Naive B cell (primary cell): ENCODE results near the gene LDLRAD4. TPM values are rescaled to one million over a fixed set of nuclear protein-coding genes. Genes with fewer than 3 reads are reported as not detected.

ENCODE experiments used
- ATAC-seq, 2 donors: fragments of 150-1000 bp; cut with Tn5 transposase; 2 replicates each; pipeline ENCODE4 v1.10.0; 2021; ENCODE audit warnings: low read depth in 2 of 2, mild to moderate bottlenecking in 2 of 2, moderate library complexity in 2 of 2
- DNase-seq: peaks from one replicate; pipeline ENCODE4 v3.0.0; 2022
- H3K27ac Mint-ChIP-seq, 6 donors: one replicate each; pipeline ENCODE4 v1.8.0; 2020 to 2022; ENCODE audit warnings: mild to moderate bottlenecking in 6 of 6, mixed read lengths in 6 of 6, moderate library complexity in 5 of 6, inconsistent platforms in 2 of 6
- H3K27me3 Mint-ChIP-seq, 3 donors: one replicate each; pipeline ENCODE4 v1.8.0; 2021 to 2022; ENCODE audit warnings: mixed read lengths in 3 of 3, mild to moderate bottlenecking in 1 of 3
- H3K36me3 Mint-ChIP-seq, 2 donors: one replicate each; pipeline ENCODE4 v1.8.0; 2020 to 2022; ENCODE audit warnings: mixed read lengths in 2 of 2, inconsistent platforms in 1 of 2, mild to moderate bottlenecking in 1 of 2
- H3K4me1 Mint-ChIP-seq, 3 donors: one replicate each; pipeline ENCODE4 v1.8.0; 2020 to 2022; ENCODE audit warnings: mixed read lengths in 3 of 3, inconsistent platforms in 1 of 3, mild to moderate bottlenecking in 1 of 3, moderate library complexity in 1 of 3
- H3K4me3 Mint-ChIP-seq, 8 donors: one replicate each; pipeline ENCODE4 v1.8.0; 2020 to 2022; ENCODE audit warnings: mild to moderate bottlenecking in 8 of 8, mixed read lengths in 8 of 8, moderate library complexity in 8 of 8, inconsistent platforms in 2 of 8
- H3K9me3 Mint-ChIP-seq, 7 donors: one replicate each; pipeline ENCODE4 v1.8.0; 2020 to 2022; ENCODE audit warnings: mixed read lengths in 7 of 7, mild to moderate bottlenecking in 5 of 7, inconsistent platforms in 2 of 7, moderate library complexity in 1 of 7
- polyA plus RNA-seq, 6 donors: library from polyadenylated mRNA; unstranded; fragments of 300-500 nt; fragmentation: Illumina TruSeq; gene quantifications; one replicate each; pipeline ENCODE4 v1.2.3, GENCODE V29; 2021; ENCODE audit warnings: low read depth in 6 of 6

Gene LDLRAD4
- polyA plus RNA-seq, 6 donors from 2014 or later = 6.4 to 16.1 (median 9.2) TPM

GRCh38 chr18:13359210-13359609 lies 140.7 kb downstream of the LDLRAD4 start:
- DNase-seq = no peak
- peaks cover 5 to 9% (median 6%) of the 10 kb centered on the region in 3 donors for H3K4me1 Mint-ChIP-seq
- H3K9me3 Mint-ChIP-seq = no peaks in the 10 kb centered on the region
- peak overlapping the region in 3 of 6 donors; percentile 37 to 82 (median 79) for H3K27ac Mint-ChIP-seq
- peak in 1 of 2 donors; percentile 47 for ATAC-seq
- no peaks in the 10 kb centered on the region for H3K27me3 Mint-ChIP-seq
- no peaks in the 10 kb centered on the region for H3K36me3 Mint-ChIP-seq
- H3K4me3 Mint-ChIP-seq = no peak overlapping the region

GRCh38 chr18:13361431-13361830 lies 142.9 kb downstream of the LDLRAD4 start:
- Mint-ChIP-seq H3K4me3 (peak overlapping the region in 1 of 8 donors; percentile 18), H3K9me3 (no peaks in the 10 kb centered on the region), H3K4me1 (peaks cover 5 to 9% (median 6%) of the 10 kb centered on the region in 3 donors), H3K36me3 (no peaks in the 10 kb centered on the region), H3K27me3 (no peaks in the 10 kb centered on the region), H3K27ac (peak overlapping the region in 3 of 6 donors; percentile 11 to 77 (median 13))
- no peak for DNase-seq
- ATAC-seq = no peak

DNA sequence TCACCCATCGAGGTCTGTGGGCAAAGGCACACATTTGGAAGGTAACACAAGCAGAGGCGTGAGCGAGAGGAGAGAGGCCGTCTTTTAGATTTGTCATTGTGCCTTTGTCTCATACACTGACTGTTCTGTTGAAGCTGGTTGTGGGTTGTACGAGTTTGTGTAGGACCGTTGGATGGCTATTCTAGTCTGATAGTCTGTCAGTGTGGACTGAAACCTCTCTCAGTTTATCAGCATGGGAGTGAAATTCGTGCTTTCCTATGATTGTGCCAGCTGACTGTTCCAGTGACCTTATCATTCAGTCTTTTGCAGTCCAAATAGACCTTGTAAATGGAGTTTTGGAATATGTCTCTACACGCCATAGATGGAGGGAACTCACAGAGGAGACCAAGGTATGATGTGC lies 143.5 kb downstream of the LDLRAD4 start:
- H3K36me3 Mint-ChIP-seq = no peaks in the 10 kb centered on the region
- peaks cover 5 to 9% (median 6%) of the 10 kb centered on the region in 3 donors for H3K4me1 Mint-ChIP-seq
- peak overlapping the region in 1 of 6 donors; percentile 16 for H3K27ac Mint-ChIP-seq
- H3K27me3 Mint-ChIP-seq = peaks cover 0 to 2% (median 0%) of the 10 kb centered on the region in 3 donors
- DNase-seq (no peak), ATAC-seq (no peak)
- H3K4me3 Mint-ChIP-seq = no peak overlapping the region
- no peaks in the 10 kb centered on the region for H3K9me3 Mint-ChIP-seq

DNA sequence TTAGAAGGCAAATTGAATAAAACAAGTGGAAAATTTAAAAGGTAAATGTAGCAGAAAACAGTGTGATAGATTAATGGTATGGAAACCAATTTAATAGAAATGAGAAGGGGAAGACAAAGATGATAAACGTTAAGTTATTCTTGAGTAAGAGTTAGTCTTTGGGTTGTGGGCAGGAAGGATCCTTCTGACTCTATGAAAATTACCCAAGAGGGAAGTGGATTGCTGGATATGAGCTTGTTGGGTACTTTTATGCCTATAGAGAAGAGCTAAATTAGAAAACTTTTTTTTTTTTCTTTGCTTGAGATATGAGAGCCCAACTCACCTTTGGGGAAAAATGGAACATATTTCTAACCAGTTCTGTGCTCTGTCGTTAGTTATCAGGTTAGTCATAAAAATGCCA lies 144.0 kb downstream of the LDLRAD4 start:
- ATAC-seq (no peak), DNase-seq (no peak)
- no peak overlapping the region for H3K4me3 Mint-ChIP-seq
- no peaks in the 10 kb centered on the region for H3K9me3 Mint-ChIP-seq
- peak overlapping the region in 1 of 6 donors; percentile 16 for H3K27ac Mint-ChIP-seq
- peaks cover 5 to 9% (median 6%) of the 10 kb centered on the region in 3 donors for H3K4me1 Mint-ChIP-seq
- H3K27me3 Mint-ChIP-seq = peaks cover 0 to 7% (median 0%) of the 10 kb centered on the region in 3 donors
- no peaks in the 10 kb centered on the region for H3K36me3 Mint-ChIP-seq

DNA sequence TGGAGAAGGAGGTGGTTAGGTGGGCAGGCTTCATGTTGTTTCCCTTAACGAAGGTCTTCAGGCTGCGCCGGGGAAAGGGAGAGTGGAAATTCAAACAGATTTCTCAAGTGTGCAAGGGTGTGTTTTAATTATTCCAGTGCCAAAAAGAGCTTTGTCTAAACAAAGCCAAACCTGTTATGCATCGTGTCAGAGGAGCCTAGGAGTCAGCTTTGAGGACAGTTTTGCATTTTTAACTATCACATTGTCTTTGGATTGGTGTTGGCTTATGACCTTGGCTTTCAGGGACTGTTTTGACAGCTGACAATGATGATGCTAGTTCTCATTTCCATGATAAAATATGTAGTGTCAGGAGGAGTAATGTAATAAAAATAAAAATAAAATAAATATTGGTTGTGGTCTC lies 144.8 kb downstream of the LDLRAD4 start:
- no peak overlapping the region for H3K4me3 Mint-ChIP-seq

GRCh38 chr18:13364721-13365205 lies 146.2 kb downstream of the LDLRAD4 start:
- DNase-seq (no peak), ATAC-seq (no peak)
- Mint-ChIP-seq H3K4me3 (no peak overlapping the region), H3K4me1 (peaks cover under 1 to 7% (median 4%) of the 10 kb centered on the region in 3 donors), H3K27ac (peak overlapping the region in 1 of 6 donors; percentile 57), H3K27me3 (peaks cover 0 to 12% (median 0%) of the 10 kb centered on the region in 3 donors), H3K36me3 (no peaks in the 10 kb centered on the region), H3K9me3 (no peaks in the 10 kb centered on the region)

More for the DNA sequence above, 144.8 kb downstream of the LDLRAD4 start:
- peaks cover 0 to 12% (median 0%) of the 10 kb centered on the region in 3 donors for H3K27me3 Mint-ChIP-seq
- no peaks in the 10 kb centered on the region for H3K36me3 Mint-ChIP-seq
- H3K4me1 Mint-ChIP-seq = peaks cover 5 to 9% (median 6%) of the 10 kb centered on the region in 3 donors
- no peak for ATAC-seq
- DNase-seq = no peak
- H3K9me3 Mint-ChIP-seq = no peaks in the 10 kb centered on the region
- H3K27ac Mint-ChIP-seq = no peak overlapping the region

DNA sequence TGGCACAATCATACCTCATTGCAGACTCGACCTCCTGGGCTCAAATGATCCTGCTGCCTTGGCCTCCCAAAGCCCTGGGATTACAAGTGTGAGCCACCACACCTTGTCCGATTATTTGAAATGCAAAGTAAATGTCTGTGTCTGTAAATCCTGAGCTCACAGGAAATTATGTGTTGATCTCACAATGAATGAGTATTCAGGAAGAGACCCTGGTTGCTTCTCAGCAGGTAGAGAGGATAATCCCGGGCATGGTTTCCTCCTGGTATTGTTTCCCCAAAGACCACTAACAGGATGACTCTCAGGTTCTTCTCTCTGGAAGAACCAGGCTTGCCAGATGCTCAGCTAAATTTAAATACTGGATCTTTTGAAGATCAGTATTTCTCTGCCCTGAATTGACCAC lies 147.6 kb downstream of the LDLRAD4 start:
- Mint-ChIP-seq H3K4me3 (no peak overlapping the region), H3K27ac (peak overlapping the region in 1 of 6 donors; percentile 47), H3K9me3 (no peaks in the 10 kb centered on the region), H3K4me1 (peaks cover 0 to 10% (median 4%) of the 10 kb centered on the region in 3 donors), H3K36me3 (no peaks in the 10 kb centered on the region), H3K27me3 (peaks cover 0 to 12% (median 0%) of the 10 kb centered on the region in 3 donors)
- ATAC-seq (no peak), DNase-seq (no peak)

- no peak for DNase-seq
- peaks cover 0 to 12% (median 0%) of the 10 kb centered on the region in 3 donors for H3K27me3 Mint-ChIP-seq
- peak overlapping the region in 1 of 6 donors; percentile 84 for H3K27ac Mint-ChIP-seq
- H3K4me3 Mint-ChIP-seq = no peak overlapping the region
- peaks cover 4 to 14% (median 6%) of the 10 kb centered on the region in 3 donors for H3K4me1 Mint-ChIP-seq
- no peak for ATAC-seq
- H3K36me3 Mint-ChIP-seq = no peaks in the 10 kb centered on the region
- H3K9me3 Mint-ChIP-seq = no peaks in the 10 kb centered on the region
Observed at GRCh38 chr18:13366541-13366940, 148.0 kb downstream of the LDLRAD4 start.

GRCh38 chr18:13366962-13367892 lies 148.7 kb downstream of the LDLRAD4 start:
- H3K27me3 Mint-ChIP-seq = peaks cover 0 to 12% (median 0%) of the 10 kb centered on the region in 3 donors
- ATAC-seq (no peak), DNase-seq (no peak)
- peak overlapping the region in 3 of 6 donors; percentile 22 to 84 (median 33) for H3K27ac Mint-ChIP-seq
- peaks cover 11 to 21% (median 13%) of the 10 kb centered on the region in 3 donors for H3K4me1 Mint-ChIP-seq
- no peaks in the 10 kb centered on the region for H3K36me3 Mint-ChIP-seq
- no peaks in the 10 kb centered on the region for H3K9me3 Mint-ChIP-seq
- no peak overlapping the region for H3K4me3 Mint-ChIP-seq

DNA sequence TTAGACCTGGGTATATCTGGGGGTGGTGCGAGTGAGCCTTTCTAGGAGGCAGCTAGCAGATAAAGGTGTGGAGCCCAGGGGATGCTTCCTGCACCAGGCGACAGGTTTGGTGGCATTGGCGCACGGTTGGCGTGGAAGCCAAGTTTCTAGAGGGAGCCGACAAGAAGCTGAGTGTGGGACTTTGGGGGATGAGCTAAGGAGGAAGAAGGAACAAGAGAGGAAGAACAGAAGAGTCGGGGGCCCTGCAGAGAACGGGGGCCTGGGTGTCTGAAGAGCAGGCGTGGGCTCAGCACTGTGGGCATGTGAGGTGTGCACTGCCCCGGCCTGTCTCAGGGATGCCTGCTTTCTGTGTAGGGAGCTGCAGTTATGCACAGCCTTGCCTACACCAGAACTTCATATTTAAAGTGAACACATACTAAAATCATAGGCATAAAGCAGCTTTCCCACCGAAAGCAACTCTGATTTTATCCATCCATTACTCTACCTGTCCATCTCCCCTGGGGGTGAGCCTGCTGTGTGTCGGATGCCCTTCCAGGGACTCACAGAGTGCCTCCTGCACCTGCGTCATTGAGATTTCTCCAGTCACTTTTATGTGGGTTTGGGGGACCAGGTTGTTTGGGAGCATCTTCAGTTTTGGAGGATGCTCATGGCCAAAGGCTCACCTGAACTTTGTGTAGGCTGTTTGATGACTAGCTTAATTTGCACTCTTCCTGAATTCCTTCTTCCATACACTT lies 149.7 kb downstream of the LDLRAD4 start:
- Mint-ChIP-seq H3K27ac (peak overlapping the region in 4 of 6 donors; percentile 12 to 56 (median 20)), H3K9me3 (no peaks in the 10 kb centered on the region), H3K27me3 (peaks cover 0 to 12% (median 0%) of the 10 kb centered on the region in 3 donors), H3K4me3 (no peak overlapping the region), H3K4me1 (peaks cover 16 to 27% (median 16%) of the 10 kb centered on the region in 3 donors), H3K36me3 (no peaks in the 10 kb centered on the region)
- ATAC-seq (no peak), DNase-seq (no peak)

GRCh38 chr18:13369353-13369752 lies 150.8 kb downstream of the LDLRAD4 start:
- Mint-ChIP-seq H3K4me1 (peaks cover 16 to 27% (median 16%) of the 10 kb centered on the region in 3 donors), H3K9me3 (no peaks in the 10 kb centered on the region), H3K4me3 (no peak overlapping the region), H3K27ac (peak overlapping the region in 2 of 6 donors; percentile 38 to 92), H3K27me3 (peaks cover 0 to 12% (median 0%) of the 10 kb centered on the region in 3 donors), H3K36me3 (no peaks in the 10 kb centered on the region)
- DNase-seq (no peak), ATAC-seq (no peak)

- Mint-ChIP-seq H3K4me3 (peak overlapping the region in 1 of 8 donors; percentile 53), H3K27ac (peak overlapping the region in 4 of 6 donors; percentile 39 to 74 (median 62)), H3K27me3 (peaks cover 0 to 12% (median 0%) of the 10 kb centered on the region in 3 donors), H3K36me3 (no peaks in the 10 kb centered on the region), H3K9me3 (no peaks in the 10 kb centered on the region), H3K4me1 (peaks cover 16 to 27% (median 16%) of the 10 kb centered on the region in 3 donors)
- ATAC-seq (no peak), DNase-seq (no peak)
Observed at GRCh38 chr18:13369756-13370510, 151.4 kb downstream of the LDLRAD4 start.
